Middle frontal gyrus (tissue), 1 donor: ENCODE results near the gene C4orf36.
A peak's percentile ranks its signal among the peaks of the same experiment; 100 is the strongest.

Experiments
- DNase-seq: peaks from one replicate; pipeline ENCODE4 v3.0.0-alpha.2; 2015; ENCODE audit warnings: low spot score; ENCODE audit errors: extremely low spot score

Gene C4orf36, protein sequence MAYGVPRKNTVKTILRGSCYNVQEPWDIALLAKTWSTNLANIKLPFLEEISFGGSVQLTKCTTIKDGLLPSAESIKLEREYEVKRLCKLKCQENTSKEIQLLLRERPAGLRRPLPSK

DNA sequence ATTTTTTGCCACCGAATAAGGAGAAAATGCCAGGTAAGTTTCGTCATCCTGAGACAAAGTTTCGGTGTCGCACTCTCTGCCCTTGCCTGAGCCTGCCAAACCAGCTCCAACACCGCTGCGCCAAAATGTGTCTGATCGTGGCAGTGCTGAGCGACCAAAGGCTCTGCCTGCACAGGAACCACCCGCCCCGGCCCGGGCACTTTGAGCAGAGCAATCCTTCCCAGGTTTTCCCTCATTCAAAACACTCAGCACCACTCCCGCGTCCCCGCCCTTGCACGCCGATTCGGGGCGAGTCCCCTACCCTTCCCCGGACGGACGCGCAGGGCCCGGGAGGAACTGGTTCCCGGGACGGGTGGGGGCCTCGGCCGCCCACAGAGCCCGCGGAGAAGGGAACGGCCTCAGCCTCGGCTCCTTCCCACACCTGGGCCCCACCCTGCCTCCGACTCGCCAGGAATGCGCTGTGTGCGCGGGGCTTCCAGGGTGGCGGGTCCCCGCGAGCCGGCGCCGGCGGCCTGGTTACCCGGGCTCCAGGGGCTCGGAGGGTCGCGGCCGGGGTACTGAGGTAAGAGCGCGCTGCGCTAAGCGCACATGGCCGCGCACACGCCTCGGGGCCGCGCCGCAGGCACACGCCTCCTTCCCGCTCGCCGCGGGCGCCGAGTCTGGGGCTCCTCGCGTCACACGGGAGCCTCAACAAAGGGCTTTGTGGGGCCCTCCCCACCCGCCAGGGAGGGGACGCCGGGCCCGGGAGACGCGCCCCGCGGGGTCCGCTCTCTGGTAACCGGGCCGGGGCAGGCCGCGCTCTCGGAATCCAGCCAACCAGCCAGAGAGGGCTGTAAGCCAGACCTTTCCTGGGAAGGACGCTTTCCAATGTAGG is at the start of gene C4orf36:
Gene C4orf36 (minus strand): TSS at position 661 of the 874 bp plus-strand sequence. CDS start 902 bp downstream, outside the sequence.
- peak; percentile 23 for DNase-seq

DNA sequence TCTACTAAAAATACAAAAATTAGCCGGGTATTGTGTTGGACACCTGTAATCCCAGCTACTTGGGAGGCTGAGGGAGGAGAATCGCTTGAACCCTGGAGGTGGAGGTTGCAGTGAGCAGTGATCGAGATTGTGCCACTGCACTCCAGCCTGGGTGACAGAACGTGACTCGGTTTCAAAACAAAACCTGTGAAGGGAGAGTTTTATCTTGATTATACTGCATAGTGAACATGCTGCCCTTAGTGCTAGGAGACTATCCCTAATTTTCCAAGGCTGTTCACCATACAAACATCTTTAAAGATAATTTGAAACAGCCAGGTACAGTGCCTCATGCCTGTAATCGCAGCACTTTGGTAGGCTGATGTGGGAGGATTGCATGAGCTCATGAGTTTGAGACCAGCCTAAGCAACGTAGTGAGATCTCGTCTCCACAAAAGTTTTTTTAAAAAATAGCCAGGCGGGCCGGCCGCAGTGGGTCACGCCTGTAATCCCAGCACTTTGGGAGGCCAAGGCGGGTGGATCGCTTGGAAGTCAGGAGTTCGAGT is 48.8 kb upstream of the C4orf36 start:
- no peak for DNase-seq

DNA sequence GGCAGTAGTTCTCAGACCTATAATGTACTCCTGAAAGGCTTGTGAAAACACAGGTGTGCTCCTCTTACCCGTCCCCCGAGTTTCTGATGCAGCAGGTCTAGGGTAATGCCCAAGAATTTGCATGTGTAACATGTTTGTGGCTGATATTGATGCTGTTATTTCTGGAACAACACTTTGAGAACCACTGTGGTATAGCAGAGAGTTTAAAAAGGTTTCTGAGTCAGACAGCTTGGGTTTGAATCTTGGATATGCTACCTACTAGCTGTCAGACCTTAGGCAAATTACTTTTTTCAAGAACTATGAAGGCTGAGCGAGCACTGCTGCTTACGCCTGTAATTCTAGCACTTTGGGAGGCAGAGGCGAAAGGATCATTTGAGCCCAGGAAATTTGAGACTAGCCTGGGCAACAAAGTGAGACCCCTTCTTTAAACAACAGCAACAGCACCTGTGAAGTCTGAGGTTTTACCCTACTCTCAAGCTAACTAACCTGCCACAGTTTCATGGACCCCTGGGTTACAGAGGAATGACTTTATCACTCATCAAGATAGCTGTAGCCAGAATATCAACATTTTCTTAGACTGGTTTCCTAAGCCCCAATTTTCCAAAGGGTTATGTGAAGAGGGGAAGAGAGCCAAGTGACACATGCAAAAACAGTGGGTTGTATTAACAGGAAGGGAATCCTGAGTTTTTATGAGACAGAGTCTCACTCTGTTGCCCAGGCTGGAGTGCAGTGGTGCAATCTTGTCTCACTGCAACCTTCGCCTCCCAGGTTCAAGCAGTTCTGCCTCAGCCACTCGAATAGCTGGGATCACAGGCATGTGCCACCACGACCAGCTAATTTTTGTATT is 47.7 kb upstream of the C4orf36 start:
- no peak for DNase-seq

DNA sequence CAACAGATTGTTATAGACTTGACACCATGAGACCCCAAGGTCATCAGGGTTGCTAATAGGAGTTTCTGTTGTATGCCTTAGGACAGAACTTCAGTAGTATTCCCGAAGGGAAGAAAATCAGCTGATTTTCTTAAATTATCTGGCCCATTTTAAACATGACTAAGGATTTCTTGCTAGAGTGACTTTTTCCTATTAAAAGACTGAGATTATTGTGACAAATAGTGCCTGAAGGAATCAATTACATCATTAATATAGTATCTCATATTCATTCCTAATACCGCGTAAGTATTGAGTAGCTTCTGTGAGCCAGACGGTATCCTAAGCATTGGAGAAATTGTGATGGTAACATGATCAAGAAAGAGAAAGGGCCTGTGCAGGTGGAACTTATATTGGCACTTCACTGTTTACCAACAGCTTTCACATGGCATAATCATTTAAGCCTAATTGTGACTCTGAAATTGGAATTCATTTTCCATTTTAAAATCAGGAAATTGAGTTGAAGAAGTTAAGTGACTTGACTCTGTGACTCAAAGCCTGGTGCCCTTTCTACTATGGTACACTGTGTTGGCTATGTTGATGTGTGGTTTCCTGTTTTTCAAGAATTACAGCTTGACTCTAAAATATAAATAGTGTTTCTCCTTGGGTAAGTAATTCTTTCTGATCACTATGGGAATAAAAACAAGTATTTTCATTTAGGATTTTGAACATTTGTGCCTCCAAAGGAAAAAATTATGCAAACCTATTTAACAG is 46.7 kb upstream of the C4orf36 start:
- DNase-seq: no peak

DNA sequence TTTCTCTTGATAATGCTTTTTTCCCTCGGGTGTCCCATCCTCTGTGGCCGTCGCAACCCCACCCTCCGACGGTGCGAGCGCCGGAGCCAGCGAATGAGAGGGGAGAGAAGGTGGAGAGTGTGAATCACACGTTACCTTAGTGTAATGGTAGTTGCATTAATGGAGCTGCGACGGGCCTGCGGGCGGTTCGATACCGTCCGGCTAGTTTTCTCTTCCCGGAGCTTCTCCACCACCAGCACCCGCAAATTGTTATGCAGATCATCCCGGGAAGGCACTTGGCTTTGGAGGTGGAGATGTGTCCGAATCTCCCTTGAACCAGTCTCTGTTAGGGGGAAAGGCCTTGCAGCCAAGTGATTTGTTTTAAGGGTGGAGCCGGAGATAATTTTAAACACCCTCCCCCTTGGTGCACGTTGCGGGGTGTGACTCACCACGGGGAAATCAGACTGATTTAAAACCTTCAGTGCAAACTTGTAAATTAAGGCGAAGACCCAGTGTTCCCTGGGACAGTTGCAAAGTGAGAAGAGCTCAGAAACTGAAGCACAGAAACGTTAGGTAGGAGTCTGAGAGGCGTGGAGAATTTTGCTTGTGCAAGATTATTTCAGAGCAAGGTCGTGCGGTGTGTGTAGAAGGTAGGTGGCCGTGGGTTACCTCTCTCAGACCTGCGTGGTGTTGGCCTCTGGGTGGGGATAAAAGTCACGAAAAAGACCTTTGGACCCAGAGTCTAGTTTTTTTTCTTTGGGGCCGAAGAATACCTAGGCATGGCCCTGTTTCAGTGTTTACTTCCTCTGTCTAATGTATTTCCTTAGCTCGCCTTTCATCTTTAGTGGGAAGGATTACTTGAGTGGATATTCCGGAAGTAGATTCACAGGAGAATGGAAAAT is 43.9 kb upstream of the C4orf36 start:
- DNase-seq: no peak

DNA sequence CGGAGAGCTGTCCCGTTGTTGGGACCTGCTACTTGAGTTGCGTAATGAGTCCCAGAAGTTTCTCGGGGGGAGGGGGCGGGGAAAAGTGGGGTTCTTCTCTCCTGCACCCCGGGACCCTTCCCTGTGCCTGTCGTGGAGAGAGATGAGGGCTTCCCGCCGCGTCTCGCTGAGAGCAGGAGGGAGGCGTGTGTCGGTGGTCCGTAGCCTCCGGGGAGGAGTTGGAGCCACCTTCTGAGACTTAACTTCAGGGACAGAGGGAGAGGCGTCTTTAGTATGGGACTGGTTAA is 43.3 kb upstream of the C4orf36 start:
- no peak for DNase-seq

DNA sequence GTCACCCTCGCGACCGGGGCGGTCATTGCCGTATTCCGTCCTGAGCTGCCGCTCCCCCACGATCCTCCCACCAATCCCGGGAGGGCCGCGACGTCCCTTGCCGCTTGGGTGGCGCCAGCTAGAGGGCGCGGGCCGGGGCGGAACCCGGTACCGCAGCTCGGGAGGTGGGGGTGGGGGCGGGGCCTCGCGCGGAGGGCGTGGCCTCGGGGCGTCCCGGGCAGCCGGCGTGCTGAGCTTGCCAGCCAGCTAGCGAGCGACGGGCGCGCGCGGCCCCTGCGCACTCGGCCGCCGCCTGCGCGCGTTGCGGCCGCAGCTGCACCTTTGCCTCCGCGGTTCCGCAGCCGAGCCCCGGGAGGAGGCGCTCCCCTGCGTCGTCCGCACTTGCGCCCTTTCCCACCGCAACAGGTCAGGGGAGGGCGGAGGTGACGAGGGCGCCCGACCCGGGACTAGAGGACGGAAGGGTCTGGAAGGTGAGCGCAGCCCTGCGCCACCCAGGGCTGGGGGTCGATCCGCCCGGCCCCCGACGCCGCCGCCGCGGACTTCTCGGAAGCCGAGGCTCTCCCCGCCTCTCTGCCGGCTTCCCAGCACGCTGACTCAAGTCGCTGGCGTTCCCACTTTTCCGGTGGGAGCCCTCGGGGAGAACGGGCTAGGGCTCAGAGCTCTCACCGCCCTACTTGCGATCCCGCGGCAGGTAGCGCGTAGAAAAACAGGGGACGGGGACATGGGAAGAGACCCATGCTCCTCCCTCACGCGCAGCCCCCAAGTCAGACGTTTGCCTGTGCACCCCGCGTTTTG is 42.7 kb upstream of the C4orf36 start, which contains the start of gene AFF1:
Gene AFF1 (plus strand): TSS at position 241 of the 795 bp plus-strand sequence. CDS start 13,523 bp downstream, outside the sequence.
- peak; percentile 81 for DNase-seq

DNA sequence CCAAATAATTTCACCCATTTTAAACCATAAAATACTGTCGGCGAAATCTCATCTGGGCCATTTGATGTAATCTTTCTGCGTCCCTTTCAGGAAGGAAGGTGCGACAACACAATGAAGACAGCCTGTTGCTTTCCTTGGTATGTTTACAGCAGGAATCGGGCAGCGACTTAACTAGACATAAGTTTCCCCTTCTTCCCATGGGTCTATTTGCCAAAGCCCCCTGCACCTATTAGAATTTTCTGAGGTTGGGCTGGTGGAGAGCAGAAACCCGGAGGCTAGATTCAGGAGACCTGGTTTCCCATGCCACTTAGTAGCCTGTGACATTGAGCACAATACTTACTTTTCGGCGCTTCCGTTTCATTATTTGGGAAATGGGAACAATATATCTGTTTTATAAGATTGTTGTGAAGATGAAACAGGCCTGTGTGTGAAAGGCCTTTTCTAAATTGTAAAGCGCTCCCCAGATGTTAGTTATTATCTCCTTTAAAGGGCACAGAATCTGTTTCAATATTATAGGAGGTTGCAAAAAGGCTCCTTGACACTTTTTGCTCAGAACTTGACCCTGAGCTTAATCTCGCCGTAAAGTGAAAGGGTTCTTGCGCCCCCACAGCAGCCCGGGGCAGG is 42.0 kb upstream of the C4orf36 start:
- DNase-seq: no peak

DNA sequence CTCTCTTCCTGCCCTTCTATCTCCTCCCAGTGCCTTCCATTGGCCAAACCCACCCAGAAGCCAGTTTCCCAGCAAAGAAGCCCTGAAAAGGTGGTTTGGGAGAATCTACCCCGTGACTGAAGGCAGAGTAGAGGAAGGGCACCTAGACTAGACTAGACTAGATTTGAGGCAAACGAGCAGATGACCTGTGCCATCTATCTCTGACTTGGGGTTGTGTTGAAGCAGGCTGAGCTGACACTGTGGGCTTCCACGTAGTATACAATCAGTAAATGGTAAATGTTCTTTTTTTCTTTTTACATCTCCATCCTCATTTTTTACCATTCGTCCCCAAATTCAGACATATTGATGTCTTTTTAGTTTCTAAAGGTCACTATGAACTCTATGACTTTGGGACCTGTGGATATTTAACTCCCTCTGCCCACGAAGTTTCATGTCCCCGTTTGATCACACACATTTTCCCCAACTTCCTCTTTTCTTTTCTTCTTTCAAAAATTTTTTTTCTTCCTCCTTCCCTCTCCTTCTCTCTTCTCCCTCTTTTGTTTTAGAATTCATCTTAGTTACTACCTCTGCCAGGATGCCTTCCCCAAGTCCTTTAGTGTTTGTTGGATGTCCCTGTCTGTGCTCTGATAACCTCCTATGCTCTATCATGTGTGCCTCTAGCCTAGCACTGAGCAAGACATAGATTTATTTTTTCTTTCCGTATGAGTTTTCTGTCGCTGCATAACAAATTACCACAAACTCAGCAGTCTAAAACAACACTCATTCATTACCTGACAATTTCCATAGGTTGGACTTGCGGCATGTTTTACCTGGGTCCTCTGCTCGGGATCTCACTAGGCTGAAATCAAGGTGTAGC is 36.4 kb upstream of the C4orf36 start:
- no peak for DNase-seq

DNA sequence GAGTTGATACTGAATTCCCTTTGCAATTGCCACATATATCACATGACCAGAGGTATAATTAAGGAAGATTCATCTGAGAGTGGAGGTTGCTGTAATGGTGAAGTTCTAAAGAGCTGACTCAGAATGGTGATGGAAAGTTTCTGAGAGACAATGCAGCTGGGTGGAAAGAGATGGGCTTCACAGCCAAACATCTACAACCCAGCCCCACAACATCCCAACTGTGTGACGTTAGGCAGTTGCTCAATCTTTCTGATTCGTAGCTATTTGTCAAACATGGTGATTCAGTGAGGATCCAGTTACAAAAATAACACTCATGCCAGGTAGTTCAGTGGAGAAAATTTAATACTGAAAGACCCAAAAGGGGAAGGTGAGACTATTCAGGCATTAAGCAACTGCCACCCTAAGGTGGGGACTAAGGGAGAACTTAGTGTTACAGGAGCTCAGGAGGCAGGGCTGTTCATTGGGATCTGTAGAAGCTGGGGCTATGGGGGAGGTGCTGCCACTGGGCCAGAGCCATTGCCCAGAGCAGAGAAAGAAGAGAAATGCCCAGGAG is 35.7 kb upstream of the C4orf36 start:
- no peak for DNase-seq

DNA sequence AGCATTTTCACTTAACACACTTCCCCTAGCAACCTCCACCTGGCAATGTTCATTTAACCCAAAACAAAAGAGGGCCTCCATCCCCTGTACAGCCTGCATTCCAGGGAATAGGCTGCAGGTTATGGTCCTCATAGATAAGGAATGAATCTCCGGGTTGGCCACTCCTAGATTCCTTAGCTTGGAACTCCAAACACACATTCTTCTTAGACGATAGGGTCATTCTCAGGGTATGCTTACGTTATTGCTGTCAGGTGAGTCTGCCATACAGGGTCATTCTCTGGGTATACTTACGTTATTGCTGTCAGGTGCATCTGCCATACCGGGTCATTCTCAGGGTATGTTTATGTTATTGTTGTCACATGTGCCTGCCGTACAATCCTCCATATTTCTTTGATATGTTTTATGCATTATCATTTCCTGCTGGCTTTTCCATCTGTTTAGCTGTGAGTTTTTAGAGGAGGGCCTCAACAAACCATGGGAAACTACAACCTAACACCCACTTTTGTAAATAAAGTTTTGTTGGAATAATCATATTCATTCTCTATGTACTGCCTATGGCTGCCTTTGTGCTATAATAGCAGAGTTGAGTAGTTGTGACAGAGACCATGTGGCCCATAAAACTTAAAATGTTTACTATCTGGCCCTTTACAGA is 34.3 kb upstream of the C4orf36 start:
- no peak for DNase-seq

DNA sequence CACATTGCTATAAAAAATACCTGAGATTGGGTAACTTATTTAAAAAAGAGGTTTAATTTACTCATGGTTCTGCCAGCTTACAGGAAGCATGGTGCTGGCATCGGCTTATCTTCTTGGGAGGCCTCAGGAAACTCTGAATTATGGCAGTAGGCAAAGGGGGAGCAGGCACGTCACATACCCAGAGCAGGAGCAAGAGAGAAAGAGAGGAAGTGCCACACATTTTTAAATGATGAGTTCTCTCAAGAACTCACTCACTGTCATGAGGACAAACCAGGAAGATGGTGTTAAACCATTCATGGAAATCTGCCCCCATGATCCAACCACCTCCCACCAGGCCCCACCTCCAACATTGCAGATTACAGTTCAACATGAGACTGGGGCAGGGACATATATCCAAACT is 32.6 kb upstream of the C4orf36 start:
- DNase-seq: no peak

DNA sequence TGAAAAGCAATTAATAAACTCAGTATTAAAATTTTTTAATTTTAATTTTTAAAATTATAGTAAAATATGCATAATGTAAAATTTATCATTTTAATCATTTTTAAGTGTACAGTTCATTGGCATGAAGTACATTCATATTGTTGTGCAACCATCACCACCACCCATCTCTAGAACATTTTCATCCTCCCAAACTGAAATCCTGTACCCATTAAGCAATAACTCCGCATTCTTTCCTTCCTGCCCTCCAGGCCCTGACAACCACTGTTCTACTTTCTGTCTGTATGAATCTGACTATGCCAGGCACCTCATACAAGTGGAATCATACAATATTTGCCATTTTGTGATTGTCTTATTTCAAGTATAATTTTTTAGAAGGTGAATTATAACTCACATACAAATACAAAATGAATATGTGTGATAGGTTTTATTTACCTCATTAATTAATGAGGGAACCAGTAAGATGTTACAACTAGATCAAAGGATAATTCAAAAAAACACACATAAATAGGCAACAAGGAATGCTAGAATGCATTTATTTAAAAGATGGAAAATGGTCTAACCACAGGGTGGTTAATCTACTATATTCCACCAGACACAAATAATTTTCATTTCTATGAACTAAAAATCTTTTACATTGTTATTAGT is 29.5 kb upstream of the C4orf36 start:
- DNase-seq: no peak

DNA sequence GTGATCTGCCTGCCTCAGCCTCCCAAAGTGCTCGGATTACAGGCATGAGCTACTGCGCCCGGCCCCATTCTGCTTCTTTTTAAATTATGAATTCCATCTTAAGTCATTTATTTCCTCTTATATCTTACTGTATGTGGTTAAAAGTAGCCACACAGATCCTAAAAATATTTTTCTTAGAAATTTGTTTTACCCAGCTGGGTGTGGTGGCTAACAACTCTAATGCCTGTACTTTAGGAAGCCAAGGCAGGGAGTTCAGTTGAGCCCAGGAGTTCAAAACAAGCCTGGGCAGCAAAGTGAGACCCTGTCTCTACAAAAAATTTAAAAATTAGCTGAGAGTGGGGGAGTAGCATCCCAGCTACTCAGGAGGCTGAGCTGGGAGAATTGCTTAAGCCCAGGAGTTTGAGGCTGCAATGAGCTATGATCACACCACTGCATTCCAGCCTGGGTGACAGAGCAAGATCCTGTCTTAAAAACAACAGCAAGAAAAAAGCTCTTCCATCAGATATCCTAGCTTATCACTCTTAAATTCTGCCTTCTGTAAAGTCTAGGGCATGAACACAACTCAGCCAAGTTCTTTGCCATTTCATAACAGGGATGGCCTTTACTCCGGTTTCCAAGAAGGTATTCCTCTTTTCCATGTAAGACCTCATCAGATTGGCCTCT is 27.5 kb upstream of the C4orf36 start:
- no peak for DNase-seq

DNA sequence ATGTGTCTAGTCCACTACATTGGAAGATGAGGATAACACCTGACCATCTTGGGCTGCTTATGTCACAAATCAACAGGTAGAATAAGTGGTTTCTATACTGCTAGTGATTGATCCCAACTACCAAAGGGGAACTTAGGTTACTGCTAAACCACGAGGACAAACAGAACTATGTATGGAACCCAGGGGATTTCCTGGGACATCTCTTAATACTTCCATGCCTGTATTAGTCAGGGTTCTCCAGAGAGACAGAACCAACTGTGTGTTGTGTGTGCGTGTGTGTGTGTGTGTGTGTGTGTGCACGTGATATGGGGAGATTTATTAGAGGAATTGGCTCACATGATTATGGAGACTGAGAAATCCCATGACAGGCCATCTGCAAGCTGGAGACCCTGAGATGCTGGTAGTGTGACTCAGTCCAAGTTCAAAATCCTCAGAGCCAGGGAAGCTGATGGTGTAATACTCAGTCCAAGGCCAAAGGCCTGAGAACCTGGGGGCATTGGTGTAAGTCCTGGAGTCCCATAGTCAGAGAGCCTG is 26.4 kb upstream of the C4orf36 start:
- no peak for DNase-seq
